HEK293 (cell line): ENCODE results near the gene TLE3.

ENCODE experiments used
- CTCF ChIA-PET: fragments of 350-600 bp; formaldehyde crosslinking; extraction: SDS; loops from one replicate; lab custom pipeline; 2021; ENCODE audit warnings: antibody characterized with exemption; lab: Yijun Ruan, JAX
- POLR2A ChIA-PET: fragments of 300-600 bp; formaldehyde crosslinking; extraction: SDS; loops from one replicate; lab custom pipeline; 2020; ENCODE audit warnings: antibody characterized with exemption, inconsistent platforms; lab: Yijun Ruan, JAX
- H3K27ac ChIP-seq: fragments of 200-500 bp; sonication (Bioruptor generic); 2 replicates; pipeline ENCODE4 v1.5.1; 2014; ENCODE audit warnings: low read depth, low read length, control low read depth, inconsistent platforms; ENCODE audit errors: extremely low read depth
- H3K36me3 ChIP-seq, 2 experiments: fragments of 200-500 bp in 1 of 2; sonication (Bioruptor generic) in 1 of 2; 1 replicate in 1 of 2; 2 replicates in 1 of 2; pipeline ENCODE4 v1.5.1; 2014 to 2017; ENCODE audit warnings: inconsistent platforms in 2 of 2, low read length in 2 of 2; ENCODE audit not compliant: control insufficient read depth in 2 of 2, insufficient read depth in 1 of 2
- H3K4me1 ChIP-seq: fragments of 200-500 bp; sonication (Bioruptor generic); 2 replicates; pipeline ENCODE4 v1.5.1; 2014; ENCODE audit warnings: mild to moderate bottlenecking, low read length, inconsistent platforms; ENCODE audit not compliant: control insufficient read depth, insufficient read depth
- H3K4me3 ChIP-seq: 2 replicates; pipeline ENCODE4 v1.5.1; 2011; ENCODE audit warnings: low read depth, mild to moderate bottlenecking, control low read depth, low read length, moderate library complexity
- H3K9me3 ChIP-seq: fragments of 200-500 bp; sonication (Bioruptor generic); 2 replicates; pipeline ENCODE4 v1.5.1; 2014; ENCODE audit warnings: low read depth, low read length, inconsistent platforms; ENCODE audit not compliant: control insufficient read depth, insufficient read depth
- EGR2 ChIP-seq: fragments of 450-650 bp; formaldehyde crosslinking; IDR thresholded peaks from 2 replicates; pipeline ENCODE4 v1.5.1; 2016; ENCODE audit warnings: low read depth, missing biosample characterization, missing genetic modification characterization
- HOXC10 ChIP-seq: sonication (generic); formaldehyde crosslinking; IDR thresholded peaks from 2 replicates; pipeline ENCODE4 v1.8.1; 2023; ENCODE audit warnings: mild to moderate bottlenecking, missing genetic modification reagents
- SALL2 ChIP-seq: fragments of 450-650 bp; formaldehyde crosslinking; IDR thresholded peaks from 2 replicates; pipeline ENCODE4 v1.5.0; 2017; ENCODE audit warnings: missing biosample characterization, mild to moderate bottlenecking, missing genetic modification characterization, borderline replicate concordance
- ZBTB21 ChIP-seq: fragments of 450-650 bp; formaldehyde crosslinking; IDR thresholded peaks from 2 replicates; pipeline ENCODE4 v1.5.1; 2017; ENCODE audit warnings: missing biosample characterization, missing genetic modification characterization
- ZFP3 ChIP-seq: fragments of 450-650 bp; formaldehyde crosslinking; IDR thresholded peaks from 2 replicates; pipeline ENCODE4 v1.5.1; 2016; ENCODE audit warnings: low read depth, missing biosample characterization, missing genetic modification characterization
- ZNF112 ChIP-seq: fragments of 450-650 bp; formaldehyde crosslinking; IDR thresholded peaks from 2 replicates; pipeline ENCODE4 v1.5.0; 2017; ENCODE audit warnings: missing biosample characterization, missing genetic modification characterization
- ZNF16 ChIP-seq: fragments of 450-650 bp; formaldehyde crosslinking; IDR thresholded peaks from 2 replicates; pipeline ENCODE4 v1.5.1; 2016; ENCODE audit warnings: low read depth, missing biosample characterization, missing genetic modification characterization
- ZNF274 ChIP-seq, 2 experiments: fragments of 200-500 bp in 1 of 2; fragments of 450-650 bp in 1 of 2; sonication (Bioruptor generic) in 1 of 2; formaldehyde crosslinking in 1 of 2; IDR thresholded peaks; 2 replicates each; pipeline versions ENCODE4 v1.5.1 to v1.6.1; 2014 to 2016; ENCODE audit warnings: borderline replicate concordance in 1 of 2, inconsistent platforms in 1 of 2, low read length in 1 of 2, missing biosample characterization in 1 of 2, missing genetic modification characterization in 1 of 2
- ZNF354C ChIP-seq: fragments of 450-650 bp; formaldehyde crosslinking; IDR thresholded peaks from 2 replicates; pipeline ENCODE4 v1.5.1; 2016; ENCODE audit warnings: missing biosample characterization, missing genetic modification characterization, low read depth, borderline replicate concordance
- ZNF426 ChIP-seq: fragments of 450-650 bp; formaldehyde crosslinking; IDR thresholded peaks from 2 replicates; pipeline ENCODE4 v1.5.1; 2017; ENCODE audit warnings: missing biosample characterization, missing genetic modification characterization, mild to moderate bottlenecking, inconsistent platforms, moderate library complexity
- ZNF518A ChIP-seq: fragments of 450-650 bp; formaldehyde crosslinking; conservative IDR thresholded peaks from 2 replicates; pipeline ENCODE4 v1.5.1; 2016; ENCODE audit warnings: low read depth, missing biosample characterization, missing genetic modification characterization
- ZNF701 ChIP-seq: fragments of 450-650 bp; formaldehyde crosslinking; IDR thresholded peaks from 2 replicates; pipeline ENCODE4 v1.5.1; 2016; ENCODE audit warnings: missing biosample characterization, missing genetic modification characterization
- ZNF704 ChIP-seq: fragments of 450-650 bp; formaldehyde crosslinking; IDR thresholded peaks from 2 replicates; pipeline ENCODE4 v1.5.1; 2016; ENCODE audit warnings: missing biosample characterization, missing genetic modification characterization
- ZSCAN5A ChIP-seq: fragments of 450-650 bp; formaldehyde crosslinking; IDR thresholded peaks from 2 replicates; pipeline ENCODE4 v1.5.1; 2016; ENCODE audit warnings: missing biosample characterization, missing genetic modification characterization

Gene TLE3

GRCh38 chr15:70062321-70062956 lies 35.3 kb downstream of the TLE3 start (continued):
- TF ChIP-seq ZBTB21 (tag by site-specific recombination) (peak; percentile 78), EGR2 (no peak), ZNF518A (tag by site-specific recombination) (peak; percentile 56), ZFP3 (no peak; the same call in 1 of the 2 replicates), ZNF426 (tag by site-specific recombination) (no peak), ZNF701 (no peak), ZSCAN5A (tag by site-specific recombination) (0 out of 2 replicates have a peak, but pooled peaks have one; percentile 68), ZNF354C (no peak), SALL2 (tag by site-specific recombination) (no peak)

GRCh38 chr15:70061696-70062270 lies 35.9 kb downstream of the TLE3 start:
- peaks cover 40 to 94% of the 10 kb centered on the region in 2 experiments for H3K36me3 ChIP-seq
- ChIA-PET CTCF (interaction anchor here (0.6 to 1.7 kb wide), 6 partner anchors 30 to 539 kb away, joined by 3 to 7 read pairs (median 4); no protein-coding TSS in a partner anchor), POLR2A (interaction anchor here (0.8 to 3.7 kb wide), 12 partner anchors 8 to 405 kb away, joined by 3 to 31 read pairs (median 3); partner anchors contain the start of gene TLE3)

More at GRCh38 chr15:70061696-70062270, 35.9 kb downstream of the TLE3 start:
- Histone ChIP-seq H3K27ac (peak overlapping the region; percentile 85), H3K4me3 (no peak overlapping the region), H3K9me3 (no peaks in the 10 kb centered on the region), H3K4me1 (peaks cover 34% of the 10 kb centered on the region)
- TF ChIP-seq ZNF274 (IDR thresholded peaks at IDR 0.05; ENCODE audit: low read length): no peak
- no peak for TF ChIP-seq ZNF274 (tag by site-specific recombination; IDR thresholded peaks at IDR 0.05; ENCODE audit: borderline replicate concordance)
- TF ChIP-seq ZNF518A (tag by site-specific recombination): no peak
- no peak for TF ChIP-seq ZNF16 (tag by site-specific recombination)
- TF ChIP-seq ZBTB21 (tag by site-specific recombination): no peak
- TF ChIP-seq ZNF704: no peak
- TF ChIP-seq HOXC10 (CRISPR knock-in tag): 0 out of 2 replicates have a peak, but pooled peaks have one; percentile 36
- TF ChIP-seq ZNF112 (tag by site-specific recombination): no peak
